ENCODE data around the gene EPN1. TPM values are rescaled to one million over a fixed set of nuclear protein-coding genes. Genes with fewer than 3 reads are reported as not detected.

Gene EPN1
- polyA plus RNA-seq, 4 donors = 149 to 193 (median 168) TPM

GRCh38 chr19:55689411-55690108 lies 14.5 kb downstream of the EPN1 start:
- Histone ChIP-seq H3K4me3 (ENCODE audit: low read depth in 1 of 3, low read length in 3 of 3) (peak overlapping the region in 1 of 3 donors; percentile 1), H3K27ac (ENCODE audit: low read depth in 1 of 3, low read length in 2 of 3) (peak overlapping the region; percentile 2 to 89 (median 78)), H3K27me3 (ENCODE audit: control insufficient read depth in 3 of 3, insufficient read depth in 3 of 3, low read length in 3 of 3) (no peaks in the 10 kb centered on the region), H3K36me3 (ENCODE audit: control insufficient read depth in 3 of 3, insufficient read depth in 2 of 3, low read depth in 1 of 3, low read length in 3 of 3) (peaks cover 21 to 98% (median 46%) of the 10 kb centered on the region in 3 donors), H3K9me3 (ENCODE audit: control insufficient read depth in 2 of 2, insufficient read depth in 1 of 2, low read depth in 1 of 2, low read length in 1 of 2) (no peaks in the 10 kb centered on the region), H3K4me1 (ENCODE audit: control insufficient read depth in 3 of 3, insufficient read depth in 2 of 3, low read depth in 1 of 3, low read length in 2 of 3) (peaks cover 4 to 57% (median 12%) of the 10 kb centered on the region in 3 donors)
- DNase-seq = no peak
- no peak for FAIRE-seq
- WGBS, 3 donors = 78 to 88% (median 78%) methylated on average over 29 to 35 of the region's 35 CpGs

GRCh38 chr19:55690109-55690768 lies 15.2 kb downstream of the EPN1 start:
- DNase-seq = no peak
- Histone ChIP-seq H3K4me1 (ENCODE audit: control insufficient read depth in 3 of 3, insufficient read depth in 2 of 3, low read depth in 1 of 3, low read length in 2 of 3) (peaks cover 4 to 50% (median 7%) of the 10 kb centered on the region in 3 donors), H3K9me3 (ENCODE audit: control insufficient read depth in 2 of 2, insufficient read depth in 1 of 2, low read depth in 1 of 2, low read length in 1 of 2) (no peaks in the 10 kb centered on the region), H3K27me3 (ENCODE audit: control insufficient read depth in 3 of 3, insufficient read depth in 3 of 3, low read length in 3 of 3) (no peaks in the 10 kb centered on the region), H3K4me3 (ENCODE audit: low read depth in 1 of 3, low read length in 3 of 3) (no peak overlapping the region), H3K36me3 (ENCODE audit: control insufficient read depth in 3 of 3, insufficient read depth in 2 of 3, low read depth in 1 of 3, low read length in 3 of 3) (peaks cover 27 to 98% (median 49%) of the 10 kb centered on the region in 3 donors), H3K27ac (ENCODE audit: low read depth in 1 of 3, low read length in 2 of 3) (no peak overlapping the region)
- FAIRE-seq = no peak
- WGBS, 3 donors = 93 to 94% (median 93%) methylated on average over 23 to 25 of the region's 25 CpGs

GRCh38 chr19:55690769-55691545 lies 15.9 kb downstream of the EPN1 start:
- Histone ChIP-seq H3K27ac (ENCODE audit: low read depth in 1 of 3, low read length in 2 of 3) (no peak overlapping the region), H3K27me3 (ENCODE audit: control insufficient read depth in 3 of 3, insufficient read depth in 3 of 3, low read length in 3 of 3) (no peaks in the 10 kb centered on the region), H3K4me1 (ENCODE audit: control insufficient read depth in 3 of 3, insufficient read depth in 2 of 3, low read depth in 1 of 3, low read length in 2 of 3) (peaks cover 2 to 43% (median 4%) of the 10 kb centered on the region in 3 donors), H3K4me3 (ENCODE audit: low read depth in 1 of 3, low read length in 3 of 3) (no peak overlapping the region), H3K36me3 (ENCODE audit: control insufficient read depth in 3 of 3, insufficient read depth in 2 of 3, low read depth in 1 of 3, low read length in 3 of 3) (peaks cover 32 to 98% (median 48%) of the 10 kb centered on the region in 3 donors), H3K9me3 (ENCODE audit: control insufficient read depth in 2 of 2, insufficient read depth in 1 of 2, low read depth in 1 of 2, low read length in 1 of 2) (no peaks in the 10 kb centered on the region)
- no peak for FAIRE-seq
- no peak for DNase-seq
- WGBS, 3 donors = 90 to 95% (median 93%) methylated on average over 30 to 31 of the region's 31 CpGs

- 92 to 94% (median 93%) methylated on average over 26 to 31 of the region's 31 CpGs for WGBS, 3 donors
- no peak for FAIRE-seq
Measured at GRCh38 chr19:55691561-55692481, 16.8 kb downstream of the EPN1 start.

GRCh38 chr19:55692681-55693081 lies 17.7 kb downstream of the EPN1 start:
- no peaks in the 10 kb centered on the region for H3K9me3 ChIP-seq (ENCODE audit: control insufficient read depth in 2 of 2, insufficient read depth in 1 of 2, low read depth in 1 of 2, low read length in 1 of 2)
- H3K4me1 ChIP-seq (ENCODE audit: control insufficient read depth in 3 of 3, insufficient read depth in 2 of 3, low read depth in 1 of 3, low read length in 2 of 3) = peaks cover 0 to 26% (median 0%) of the 10 kb centered on the region in 3 donors
- peaks cover 34 to 97% (median 51%) of the 10 kb centered on the region in 3 donors for H3K36me3 ChIP-seq (ENCODE audit: control insufficient read depth in 3 of 3, insufficient read depth in 2 of 3, low read depth in 1 of 3, low read length in 3 of 3)
- no peaks in the 10 kb centered on the region for H3K27me3 ChIP-seq (ENCODE audit: control insufficient read depth in 3 of 3, insufficient read depth in 3 of 3, low read length in 3 of 3)
- no peak overlapping the region for H3K4me3 ChIP-seq (ENCODE audit: low read depth in 1 of 3, low read length in 3 of 3)
- DNase-seq (no peak), FAIRE-seq (no peak)
- 94 to 98% (median 97%) methylated on average over 17 to 19 of the region's 19 CpGs for WGBS, 3 donors
- no peak overlapping the region for H3K27ac ChIP-seq (ENCODE audit: low read depth in 1 of 3, low read length in 2 of 3)

More at GRCh38 chr19:55691561-55692481, 16.8 kb downstream of the EPN1 start:
- no peak overlapping the region for H3K4me3 ChIP-seq (ENCODE audit: low read depth in 1 of 3, low read length in 3 of 3)
- H3K4me1 ChIP-seq (ENCODE audit: control insufficient read depth in 3 of 3, insufficient read depth in 2 of 3, low read depth in 1 of 3, low read length in 2 of 3) = peaks cover 0 to 34% (median 4%) of the 10 kb centered on the region in 3 donors
- no peak for DNase-seq
- no peaks in the 10 kb centered on the region for H3K9me3 ChIP-seq (ENCODE audit: control insufficient read depth in 2 of 2, insufficient read depth in 1 of 2, low read depth in 1 of 2, low read length in 1 of 2)
- no peak overlapping the region for H3K27ac ChIP-seq (ENCODE audit: low read depth in 1 of 3, low read length in 2 of 3)
- H3K27me3 ChIP-seq (ENCODE audit: control insufficient read depth in 3 of 3, insufficient read depth in 3 of 3, low read length in 3 of 3) = no peaks in the 10 kb centered on the region
- peaks cover 34 to 98% (median 51%) of the 10 kb centered on the region in 3 donors for H3K36me3 ChIP-seq (ENCODE audit: control insufficient read depth in 3 of 3, insufficient read depth in 2 of 3, low read depth in 1 of 3, low read length in 3 of 3)

GRCh38 chr19:55693336-55693974 lies 18.4 kb downstream of the EPN1 start:
- Histone ChIP-seq H3K4me3 (ENCODE audit: low read depth in 1 of 3, low read length in 3 of 3) (no peak overlapping the region), H3K4me1 (ENCODE audit: control insufficient read depth in 3 of 3, insufficient read depth in 2 of 3, low read depth in 1 of 3, low read length in 2 of 3) (peaks cover 0 to 19% (median 0%) of the 10 kb centered on the region in 3 donors), H3K27ac (ENCODE audit: low read depth in 1 of 3, low read length in 2 of 3) (no peak overlapping the region), H3K36me3 (ENCODE audit: control insufficient read depth in 3 of 3, insufficient read depth in 2 of 3, low read depth in 1 of 3, low read length in 3 of 3) (peaks cover 34 to 96% (median 58%) of the 10 kb centered on the region in 3 donors), H3K9me3 (ENCODE audit: control insufficient read depth in 2 of 2, insufficient read depth in 1 of 2, low read depth in 1 of 2, low read length in 1 of 2) (no peaks in the 10 kb centered on the region), H3K27me3 (ENCODE audit: control insufficient read depth in 3 of 3, insufficient read depth in 3 of 3, low read length in 3 of 3) (no peaks in the 10 kb centered on the region)
- no peak for DNase-seq
- WGBS, 3 donors = 93 to 96% (median 94%) methylated on average over 20 of the region's 20 CpGs
- no peak for FAIRE-seq

- DNase-seq = peak; percentile 50 to 69
- Histone ChIP-seq H3K27ac (ENCODE audit: low read depth in 1 of 3, low read length in 2 of 3) (no peak overlapping the region), H3K36me3 (ENCODE audit: control insufficient read depth in 3 of 3, insufficient read depth in 2 of 3, low read depth in 1 of 3, low read length in 3 of 3) (peaks cover 37 to 94% (median 58%) of the 10 kb centered on the region in 3 donors), H3K9me3 (ENCODE audit: control insufficient read depth in 2 of 2, insufficient read depth in 1 of 2, low read depth in 1 of 2, low read length in 1 of 2) (no peaks in the 10 kb centered on the region), H3K4me3 (ENCODE audit: low read depth in 1 of 3, low read length in 3 of 3) (no peak overlapping the region), H3K27me3 (ENCODE audit: control insufficient read depth in 3 of 3, insufficient read depth in 3 of 3, low read length in 3 of 3) (no peaks in the 10 kb centered on the region), H3K4me1 (ENCODE audit: control insufficient read depth in 3 of 3, insufficient read depth in 2 of 3, low read depth in 1 of 3, low read length in 2 of 3) (peaks cover 0 to 14% (median 0%) of the 10 kb centered on the region in 3 donors)
- WGBS, 3 donors = 41 to 73% (median 53%) methylated on average over 15 of the region's 15 CpGs
- FAIRE-seq = no peak
Measured at GRCh38 chr19:55694241-55694655, 19.2 kb downstream of the EPN1 start.
